H1 (cell line): ENCODE measurements around the gene BBIP1. TPM values are rescaled to one million over a fixed set of nuclear protein-coding genes. Genes with fewer than 3 reads are reported as not detected.

Source experiments
- CTCF ChIA-PET: fragments of 300-600 bp; sonication (Branson Sonifier 250); formaldehyde crosslinking; loops from one replicate; lab custom pipeline; 2021; ENCODE audit not compliant: partially characterized antibody; lab: Charles Lee
- POLR2A ChIA-PET: fragments of 300-600 bp; sonication (Branson Sonifier 250); formaldehyde crosslinking; loops from one replicate; lab custom pipeline; 2021; ENCODE audit warnings: inconsistent platforms; ENCODE audit not compliant: partially characterized antibody; lab: Charles Lee
- DNase-seq, 2 experiments: peaks; one replicate each; pipeline versions ENCODE4 v3.0.0 to v3.0.0-alpha.2; 2010 to 2022; ENCODE audit warnings: low spot score in 2 of 2, low read depth in 1 of 2, mixed read lengths in 1 of 2
- FAIRE-seq: peaks from 2 replicates; lab custom pipeline; 2011; peaks lifted over from hg19 to GRCh38; lab: Jason Lieb, UNC
- H2AFZ ChIP-seq: 2 replicates; pipeline ENCODE4 v1.8.1; 2012; ENCODE audit warnings: low read length, inconsistent platforms
- H2AK5ac ChIP-seq: 2 replicates; pipeline ENCODE4 v1.6.1; 2013; ENCODE audit warnings: low read depth, low read length
- H2BK120ac ChIP-seq: replicated peaks from 2 replicates; pipeline ENCODE3; 2013; ENCODE audit warnings: low read depth, low read length, inconsistent platforms
- H2BK12ac ChIP-seq: 2 replicates; pipeline ENCODE4 v1.6.1; 2013; ENCODE audit warnings: low read depth, low read length
- H2BK15ac ChIP-seq: 2 replicates; pipeline ENCODE4 v1.6.1; 2013; ENCODE audit warnings: low read length
- H2BK20ac ChIP-seq: 2 replicates; pipeline ENCODE4 v1.6.1; 2013; ENCODE audit warnings: low read length
- H2BK5ac ChIP-seq: 2 replicates; pipeline ENCODE4 v1.6.1; 2013; ENCODE audit warnings: low read depth, low read length
- H3K14ac ChIP-seq: 2 replicates; pipeline ENCODE4 v1.6.1; 2013; ENCODE audit warnings: inconsistent platforms; ENCODE audit not compliant: insufficient read length
- H3K18ac ChIP-seq: 2 replicates; pipeline ENCODE4 v1.6.1; 2013; ENCODE audit warnings: low read length; ENCODE audit errors: extremely low read depth
- H3K23ac ChIP-seq: 2 replicates; pipeline ENCODE4 v1.6.1; 2013; ENCODE audit warnings: inconsistent platforms; ENCODE audit not compliant: insufficient read length
- H3K23me2 ChIP-seq: 2 replicates; pipeline ENCODE4 v1.6.1; 2013; ENCODE audit warnings: low read depth, low read length
- H3K27ac ChIP-seq: 2 replicates; pipeline ENCODE4 v1.6.1; 2011; ENCODE audit warnings: low read depth, low read length, inconsistent platforms
- H3K27me3 ChIP-seq, 4 experiments: replicated peaks in 1 of 4; 1 replicate in 1 of 4; 2 replicates in 3 of 4; pipeline versions ENCODE4 v1.6.1 to v1.8.1; 2011 to 2013; ENCODE audit warnings: low read length in 3 of 4, mild to moderate bottlenecking in 3 of 4, inconsistent platforms in 2 of 4, mixed read lengths in 2 of 4, moderate library complexity in 1 of 4; ENCODE audit not compliant: control insufficient read depth in 3 of 4, insufficient read depth in 3 of 4; ENCODE audit errors: extremely low read depth in 1 of 4
- H3K36me3 ChIP-seq, 4 experiments: 2 replicates each; pipeline versions ENCODE4 v1.6.1 to v1.8.1; 2011 to 2013; ENCODE audit warnings: mild to moderate bottlenecking in 4 of 4, low read length in 3 of 4, moderate library complexity in 2 of 4, control low read depth in 1 of 4, inconsistent platforms in 1 of 4; ENCODE audit not compliant: insufficient read depth in 4 of 4, control insufficient read depth in 2 of 4
- H3K4ac ChIP-seq: replicated peaks from 2 replicates; pipeline ENCODE3; 2013; ENCODE audit warnings: low read length, low read depth, mixed read lengths, inconsistent platforms; ENCODE audit not compliant: insufficient read length
- H3K4me1 ChIP-seq, 4 experiments: replicated peaks in 1 of 4; 1 replicate in 1 of 4; 2 replicates in 3 of 4; pipeline versions ENCODE4 v1.6.1 to v1.8.1; 2011 to 2013; ENCODE audit warnings: low read length in 3 of 4, inconsistent platforms in 2 of 4, mixed read lengths in 1 of 4; ENCODE audit not compliant: insufficient read depth in 4 of 4, control insufficient read depth in 3 of 4
- H3K4me2 ChIP-seq, 2 experiments: 2 replicates each; pipeline versions ENCODE4 v1.6.1 to v1.8.1; 2011 to 2013; ENCODE audit warnings: low read depth in 2 of 2, low read length in 2 of 2, control low read depth in 1 of 2, inconsistent platforms in 1 of 2, mild to moderate bottlenecking in 1 of 2; ENCODE audit not compliant: insufficient read depth in 1 of 2
- H3K4me3 ChIP-seq, 4 experiments: fragments of 200-600, 300-600 bp in 1 of 4; sonication (generic), shearing (Covaris generic), sonication (Bioruptor Twin) in 1 of 4; 2 replicates each; pipeline versions ENCODE4 v1.5.1 to v1.8.1; 2011 to 2016; ENCODE audit warnings: low read length in 4 of 4, low read depth in 3 of 4, control low read depth in 2 of 4, inconsistent platforms in 2 of 4, mild to moderate bottlenecking in 2 of 4, mixed read lengths in 1 of 4, moderate library complexity in 1 of 4; ENCODE audit not compliant: insufficient read depth in 2 of 4; ENCODE audit errors: extremely low read depth in 1 of 4
- H3K56ac ChIP-seq: replicated peaks from 2 replicates; pipeline ENCODE3; 2013; ENCODE audit warnings: low read depth, mild to moderate bottlenecking, mixed read lengths, low read length, inconsistent platforms; ENCODE audit not compliant: insufficient read length
- H3K79me1 ChIP-seq: 2 replicates; pipeline ENCODE4 v1.6.1; 2013; ENCODE audit warnings: low read depth, low read length, control low read depth
- H3K79me2 ChIP-seq, 2 experiments: 2 replicates each; pipeline versions ENCODE4 v1.6.1 to v1.8.1; 2012 to 2013; ENCODE audit warnings: low read length in 2 of 2, mild to moderate bottlenecking in 2 of 2, inconsistent platforms in 1 of 2; ENCODE audit not compliant: insufficient read depth in 2 of 2, control insufficient read depth in 1 of 2
- H3K9ac ChIP-seq, 4 experiments: replicated peaks in 1 of 4; 1 replicate in 1 of 4; 2 replicates in 3 of 4; pipeline versions ENCODE4 v1.6.1 to v1.8.1; 2011 to 2013; ENCODE audit warnings: low read depth in 3 of 4, low read length in 3 of 4, control low read depth in 2 of 4, mild to moderate bottlenecking in 2 of 4, moderate library complexity in 2 of 4, inconsistent platforms in 1 of 4; ENCODE audit errors: extremely low read depth in 1 of 4
- H3K9me3 ChIP-seq, 2 experiments: 2 replicates each; pipeline versions ENCODE4 v1.6.1 to v1.8.1; 2012 to 2013; ENCODE audit warnings: mild to moderate bottlenecking in 2 of 2, moderate library complexity in 2 of 2, control low read depth in 1 of 2, inconsistent platforms in 1 of 2, low read depth in 1 of 2, low read length in 1 of 2, mixed read lengths in 1 of 2; ENCODE audit not compliant: insufficient read depth in 2 of 2
- H4K20me1 ChIP-seq, 2 experiments: replicated peaks in 1 of 2; 2 replicates each; pipeline versions ENCODE3 to v1.8.1; 2011 to 2013; ENCODE audit warnings: inconsistent platforms in 2 of 2, low read length in 2 of 2, mild to moderate bottlenecking in 1 of 2; ENCODE audit not compliant: insufficient read depth in 2 of 2, control insufficient read depth in 1 of 2
- H4K5ac ChIP-seq: 2 replicates; pipeline ENCODE4 v1.6.1; 2013; ENCODE audit warnings: low read length, low read depth, mixed read lengths, inconsistent platforms; ENCODE audit not compliant: insufficient read length
- H4K8ac ChIP-seq: 2 replicates; pipeline ENCODE4 v1.8.0; 2013; ENCODE audit warnings: mild to moderate bottlenecking, moderate library complexity, low read length, inconsistent platforms; ENCODE audit not compliant: insufficient read depth; ENCODE audit errors: extremely low read depth
- H4K91ac ChIP-seq: replicated peaks from 2 replicates; pipeline ENCODE3; 2013; ENCODE audit warnings: low read length, mixed read lengths, inconsistent platforms; ENCODE audit not compliant: insufficient read length
- GABPA ChIP-seq: IDR thresholded peaks from 2 replicates; pipeline ENCODE4 v1.6.1; 2011; ENCODE audit warnings: mild to moderate bottlenecking, low read length, moderate library complexity, borderline replicate concordance; ENCODE audit not compliant: insufficient read depth
- HDAC6 ChIP-seq: IDR thresholded peaks from one replicate; pipeline ENCODE4 v1.7.1; 2012; ENCODE audit warnings: low read depth, mild to moderate bottlenecking, inconsistent platforms, low read length, moderate library complexity
- WGBS, 2 experiments: shearing (Covaris generic) in 1 of 2; methylation state at CpG; one replicate each; pipeline versions ENCODE4 v1.1.6 to v1.1.7; 2013 to 2015; ENCODE audit warnings: low lambda C conversion rate in 2 of 2, mixed read lengths in 2 of 2, inconsistent platforms in 1 of 2, low coverage in 1 of 2, missing lambda C conversion rate in 1 of 2; ENCODE audit not compliant: insufficient replicate concordance in 2 of 2, insufficient coverage in 1 of 2, insufficient read length in 1 of 2; ENCODE audit errors: extremely low coverage in 1 of 2, missing lambda C conversion rate in 1 of 2; 5-methylcytosine and 5-hydroxymethylcytosine counted together
- polyA plus RNA-seq, 7 experiments: library from polyadenylated mRNA; depleted of rRNA in 3 of 7; stranded (reverse) in 5 of 7; unstranded in 2 of 7; fragments of >200 nt in 5 of 7; fragments of 200-250 nt in 2 of 7; gene quantifications; 1 replicate in 5 of 7; 2 replicates in 1 of 7; 4 replicates in 1 of 7; pipeline versions ENCODE4 v1.2.1 to v1.2.3, GENCODE V29; 2011 to 2013; ENCODE audit warnings: missing spikeins in 2 of 7, mixed read lengths in 2 of 7
- total RNA-seq: library from RNA; stranded (reverse); fragmentation: NEBNext Ultra II Directional; extraction: Animal tissue kit (Norgen Biotek cat#: 25700); gene quantifications from 2 replicates; pipeline ENCODE4 v1.2.1, GENCODE V29; 2021

Gene BBIP1
- total and polyA plus RNA-seq, 2 of the 8 experiments (the other 6 are each of a cell fraction or from before 2014, with no cell fraction given) = 8.8 to 19.6 TPM

DNA sequence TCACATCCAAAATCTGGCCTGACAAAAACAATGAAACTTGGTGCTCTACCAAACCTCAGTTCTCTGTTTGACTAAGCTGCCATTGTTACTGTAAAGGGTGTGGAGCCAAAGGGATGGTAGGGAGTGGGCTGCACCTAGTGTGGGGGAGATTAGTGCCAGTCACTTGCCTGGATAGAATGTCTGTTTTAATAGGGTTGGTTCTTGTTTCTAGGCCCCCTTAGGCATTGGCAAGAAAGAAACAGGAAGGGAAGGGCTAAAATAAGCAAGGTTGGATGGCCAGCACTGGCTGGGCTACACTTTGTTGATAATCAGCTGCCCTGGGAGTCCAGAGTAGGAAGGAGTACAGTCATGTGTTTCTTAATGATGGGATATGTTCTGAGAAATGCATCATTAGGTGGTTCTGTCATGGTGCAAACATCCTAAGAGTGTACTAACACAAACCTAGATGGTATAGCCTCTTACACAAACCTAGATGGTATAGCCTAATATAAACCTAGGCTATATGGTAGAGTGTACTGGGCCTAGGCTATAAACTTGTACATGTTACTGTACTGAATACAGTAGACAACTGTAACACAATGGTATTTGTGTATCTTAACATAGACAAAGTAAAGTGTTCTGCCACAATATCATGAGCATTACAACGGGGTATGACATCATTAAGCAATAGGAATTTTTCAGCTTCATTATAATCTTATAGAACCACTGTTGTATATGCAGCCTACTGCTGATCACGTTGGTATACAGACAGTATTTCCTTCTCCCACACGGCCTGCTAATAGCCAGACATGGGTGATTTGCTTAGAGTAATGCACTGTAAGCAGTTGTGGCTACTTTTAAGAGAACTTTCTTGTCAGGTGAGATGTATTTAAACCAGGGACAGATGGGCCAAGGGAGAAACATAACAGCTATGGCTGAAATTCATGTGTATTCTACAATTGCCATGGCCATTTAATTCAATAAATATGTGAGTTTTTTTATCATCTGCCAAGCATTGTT is 15.4 kb downstream of the BBIP1 start:
- Histone ChIP-seq H3K27me3 (no peaks in the 10 kb centered on the region), H4K5ac (no peak overlapping the region), H3K9ac (peak overlapping the region in 1 of 4 experiments; percentile 13; a peak in 1 of 7 replicates), H3K79me1 (no peaks in the 10 kb centered on the region), H3K23me2 (no peaks in the 10 kb centered on the region), H3K79me2 (no peaks in the 10 kb centered on the region)
- CTCF ChIA-PET = interaction anchor here (0.9 to 3.1 kb wide), 2 partner anchors 10 to 159 kb away, joined by 3 to 13 read pairs; no protein-coding TSS in a partner anchor
- TF ChIP-seq HDAC6 = no peak
- TF ChIP-seq GABPA = no peak
- TF ChIP-seq, all 59 proteins: peak for 0
- no peak overlapping the region for H2AFZ ChIP-seq
- no peak overlapping the region for H3K4me3 ChIP-seq
- no peak overlapping the region for H3K27ac ChIP-seq
- no peak overlapping the region for H2BK20ac ChIP-seq
- no peak overlapping the region for H3K18ac ChIP-seq
- no peak for FAIRE-seq
- H3K14ac ChIP-seq = no peak overlapping the region
- H3K4ac ChIP-seq = no peak overlapping the region
- no peak overlapping the region for H2BK120ac ChIP-seq
- H3K36me3 ChIP-seq = peaks cover 0 to 9% (median 0%) of the 10 kb centered on the region in 4 experiments; a peak in 1 of 8 replicates
- H4K8ac ChIP-seq = no peak overlapping the region
- no peak overlapping the region for H4K91ac ChIP-seq
- H3K23ac ChIP-seq = no peak overlapping the region
- WGBS, 2 experiments = 92% methylated on average over 3 of the region's 3 CpGs; no CpG with 5 or more reads in 1 of the 2 experiments
- H2BK12ac ChIP-seq = no peak overlapping the region
- H3K4me1 ChIP-seq = no peaks in the 10 kb centered on the region; a peak in 1 of 7 replicates
- H4K20me1 ChIP-seq = no peaks in the 10 kb centered on the region
- no peak overlapping the region for H3K56ac ChIP-seq
- H2AK5ac ChIP-seq = no peak overlapping the region
- H3K9me3 ChIP-seq = no peaks in the 10 kb centered on the region
- H2BK15ac ChIP-seq = no peak overlapping the region
- POLR2A ChIA-PET = interaction anchor here (0.7 to 2.2 kb wide), 4 partner anchors 13 to 319 kb away, joined by 3 to 8 read pairs (median 3); no protein-coding TSS in a partner anchor
- H3K4me2 ChIP-seq = no peak overlapping the region
- H2BK5ac ChIP-seq = no peak overlapping the region
- no peak for DNase-seq
